Nephron (organoid): Measurements from ENCODE around the gene NR2E1.
A peak's percentile ranks its signal among the peaks of the same experiment; 100 is the strongest.

Source experiments
- H3K27ac Mint-ChIP-seq, 3 experiments: 2 replicates each; pipeline ENCODE4 v1.8.0; 2020; ENCODE audit warnings: mixed read lengths in 3 of 3, mild to moderate bottlenecking in 2 of 3, moderate library complexity in 1 of 3
- H3K27me3 Mint-ChIP-seq: 2 replicates; pipeline ENCODE4 v1.8.0; 2021; ENCODE audit warnings: low read depth, mild to moderate bottlenecking, moderate library complexity, mixed read lengths
- H3K36me3 Mint-ChIP-seq: 2 replicates; pipeline ENCODE4 v1.8.0; 2020; ENCODE audit warnings: low read depth, mixed read lengths
- H3K4me1 Mint-ChIP-seq: 2 replicates; pipeline ENCODE4 v1.8.0; 2020; ENCODE audit warnings: mixed read lengths
- H3K4me3 Mint-ChIP-seq, 3 experiments: 2 replicates each; pipeline ENCODE4 v1.8.0; 2020; ENCODE audit warnings: mild to moderate bottlenecking in 3 of 3, mixed read lengths in 3 of 3, moderate library complexity in 2 of 3
- H3K9me3 Mint-ChIP-seq: 2 replicates; pipeline ENCODE4 v1.8.0; 2020; ENCODE audit warnings: mixed read lengths
- CTCF ChIP-seq, 3 experiments: fragments of 200-600 bp; sonication (generic); IDR thresholded peaks; one replicate each; pipeline ENCODE4 v1.5.0; 2021; ENCODE audit warnings: antibody characterized with exemption in 3 of 3; ENCODE audit not compliant: unreplicated experiment in 3 of 3

NR2E1 gene

DNA sequence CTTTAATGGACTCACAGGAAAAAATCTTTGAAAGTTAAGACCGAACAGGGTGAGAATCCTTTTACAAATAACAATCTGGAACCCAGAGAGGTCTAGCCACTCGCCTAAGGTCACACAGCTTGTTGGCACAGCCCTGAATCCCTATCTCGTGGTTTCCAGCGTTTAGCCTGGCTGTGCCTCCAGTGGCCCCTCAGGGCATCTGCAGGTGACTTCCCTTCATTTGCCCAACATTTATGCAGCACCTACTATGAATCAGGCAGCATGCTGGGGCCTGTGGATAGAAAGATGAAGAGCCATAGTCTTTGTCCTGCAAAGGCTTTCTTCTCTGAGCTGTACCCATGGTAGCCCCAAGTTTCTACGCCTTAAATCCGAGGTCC, 2.6 kb upstream of the NR2E1 start:
- Mint-ChIP-seq H3K9me3 (no peaks in the 10 kb centered on the region), H3K4me1 (peaks cover 34% of the 10 kb centered on the region), H3K36me3 (no peaks in the 10 kb centered on the region), H3K27ac (no peak overlapping the region), H3K4me3 (no peak overlapping the region), H3K27me3 (peaks cover 100% of the 10 kb centered on the region)
- no peak for TF ChIP-seq CTCF (IDR thresholded peaks at IDR 0.05; ENCODE audit: unreplicated experiment in 3 of 3)

GRCh38 chr6:108163644-108164542, 1.9 kb upstream of the NR2E1 start:
- H3K9me3 Mint-ChIP-seq = no peaks in the 10 kb centered on the region
- peaks cover 32% of the 10 kb centered on the region for H3K4me1 Mint-ChIP-seq
- no peak for TF ChIP-seq CTCF (IDR thresholded peaks at IDR 0.05; ENCODE audit: unreplicated experiment in 3 of 3)
- H3K4me3 Mint-ChIP-seq = peak overlapping the region; percentile 12 to 52 (median 21)
- H3K36me3 Mint-ChIP-seq = no peaks in the 10 kb centered on the region
- peaks cover 100% of the 10 kb centered on the region for H3K27me3 Mint-ChIP-seq
- no peak overlapping the region for H3K27ac Mint-ChIP-seq

DNA sequence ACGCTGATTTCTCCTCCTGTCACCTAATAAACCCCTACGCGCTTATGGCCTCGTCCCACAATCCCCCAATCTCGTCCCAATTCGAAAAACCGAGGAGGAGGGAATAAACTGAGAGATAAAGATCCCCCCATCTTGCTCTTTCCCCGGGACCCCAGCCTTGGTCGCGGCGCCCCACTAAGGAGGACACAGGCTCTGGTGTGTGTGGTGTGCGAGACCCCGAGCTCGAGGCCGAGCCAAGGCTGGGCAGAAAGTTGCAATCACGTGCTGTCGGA, 1.3 kb upstream of the NR2E1 start:
- no peak for TF ChIP-seq CTCF (IDR thresholded peaks at IDR 0.05; ENCODE audit: unreplicated experiment in 3 of 3)
- H3K4me3 Mint-ChIP-seq = no peak overlapping the region
- no peaks in the 10 kb centered on the region for H3K9me3 Mint-ChIP-seq
- no peak overlapping the region for H3K27ac Mint-ChIP-seq
- peaks cover 100% of the 10 kb centered on the region for H3K27me3 Mint-ChIP-seq
- no peaks in the 10 kb centered on the region for H3K36me3 Mint-ChIP-seq
- peaks cover 36% of the 10 kb centered on the region for H3K4me1 Mint-ChIP-seq

GRCh38 chr6:108164815-108165706, 761 bp upstream of the NR2E1 start:
- peaks cover 36% of the 10 kb centered on the region for H3K4me1 Mint-ChIP-seq

DNA sequence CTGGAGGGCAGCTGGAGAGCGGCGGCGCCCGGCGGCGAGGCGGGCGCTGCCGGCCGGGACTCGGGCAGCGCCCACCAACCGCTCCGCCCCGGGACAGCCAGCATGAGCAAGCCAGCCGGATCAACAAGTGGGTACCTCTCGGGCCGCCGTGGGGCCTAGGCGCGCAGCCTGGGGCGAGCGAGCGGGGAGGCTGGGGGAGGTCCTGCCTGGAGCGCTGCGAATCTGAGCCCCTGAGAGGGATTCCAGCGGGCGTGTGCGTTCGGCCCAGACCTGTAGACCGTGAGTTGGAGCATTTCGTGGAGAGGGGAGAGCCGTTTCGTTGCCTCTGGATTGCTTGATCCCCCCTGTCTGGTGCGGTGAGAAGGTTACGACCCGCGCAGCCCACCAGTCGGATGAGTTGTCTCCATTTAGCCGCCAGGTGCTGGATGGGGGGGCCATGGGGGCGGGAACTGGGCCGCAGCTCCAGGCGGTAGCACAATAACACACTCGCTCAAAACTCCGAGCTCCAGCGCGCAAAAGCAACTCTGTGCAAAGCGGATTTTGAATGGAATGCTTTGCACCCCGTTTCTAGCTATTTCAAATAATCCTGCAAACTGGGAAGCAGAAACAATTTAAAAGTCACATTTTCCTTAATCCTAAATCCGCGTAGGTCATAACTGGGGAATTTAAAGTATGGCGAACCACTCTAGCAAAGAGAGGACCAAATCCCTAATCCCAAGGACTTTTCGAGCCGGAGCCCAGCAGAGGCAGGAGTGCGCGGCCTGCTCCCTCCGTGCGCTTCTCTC, 1.0 kb downstream of the NR2E1 start:
- Mint-ChIP-seq H3K4me1 (peaks cover 36% of the 10 kb centered on the region), H3K27ac (no peak overlapping the region), H3K27me3 (peaks cover 100% of the 10 kb centered on the region), H3K36me3 (no peaks in the 10 kb centered on the region), H3K4me3 (peak overlapping the region; percentile 55 to 58 (median 56)), H3K9me3 (no peaks in the 10 kb centered on the region)
- no peak for TF ChIP-seq CTCF (IDR thresholded peaks at IDR 0.05; ENCODE audit: unreplicated experiment in 3 of 3)

More at GRCh38 chr6:108164815-108165706, 761 bp upstream of the NR2E1 start:
- TF ChIP-seq CTCF (IDR thresholded peaks at IDR 0.05; ENCODE audit: unreplicated experiment in 3 of 3) = no peak
- Mint-ChIP-seq H3K36me3 (no peaks in the 10 kb centered on the region), H3K27ac (no peak overlapping the region), H3K4me3 (peak overlapping the region; percentile 15 to 47 (median 24)), H3K9me3 (no peaks in the 10 kb centered on the region), H3K27me3 (peaks cover 100% of the 10 kb centered on the region)
